Measurements from ENCODE around the gene UNC13A. TPM values are rescaled to one million over a fixed set of nuclear protein-coding genes. Genes with fewer than 3 reads are reported as not detected.

Gene UNC13A
- total and polyA plus RNA-seq, 5 donors = 0.03 to 0.06 (median 0.05) TPM; not detected in 2

- intact Hi-C loops (cut with DNase I) = no loop called here
- no peak for ATAC-seq
- DNase-seq = peak in 1 of 3 donors; percentile 16
- 84% methylated on average over 16 of the region's 16 CpGs for WGBS
- Histone ChIP-seq H3K4me1 (ENCODE audit: control insufficient read depth, insufficient read depth, low read length) (no peaks in the 10 kb centered on the region), H3K27me3 (ENCODE audit: control insufficient read depth, insufficient read depth) (no peaks in the 10 kb centered on the region), H3K4me3 (ENCODE audit: low read length) (no peak overlapping the region), H3K27ac (ENCODE audit: low read length) (no peak overlapping the region), H3K9me3 (ENCODE audit: control insufficient read depth, low read length) (no peaks in the 10 kb centered on the region)
Observed at GRCh38 chr19:17624314-17624991, 63.7 kb downstream of the UNC13A start.

DNA sequence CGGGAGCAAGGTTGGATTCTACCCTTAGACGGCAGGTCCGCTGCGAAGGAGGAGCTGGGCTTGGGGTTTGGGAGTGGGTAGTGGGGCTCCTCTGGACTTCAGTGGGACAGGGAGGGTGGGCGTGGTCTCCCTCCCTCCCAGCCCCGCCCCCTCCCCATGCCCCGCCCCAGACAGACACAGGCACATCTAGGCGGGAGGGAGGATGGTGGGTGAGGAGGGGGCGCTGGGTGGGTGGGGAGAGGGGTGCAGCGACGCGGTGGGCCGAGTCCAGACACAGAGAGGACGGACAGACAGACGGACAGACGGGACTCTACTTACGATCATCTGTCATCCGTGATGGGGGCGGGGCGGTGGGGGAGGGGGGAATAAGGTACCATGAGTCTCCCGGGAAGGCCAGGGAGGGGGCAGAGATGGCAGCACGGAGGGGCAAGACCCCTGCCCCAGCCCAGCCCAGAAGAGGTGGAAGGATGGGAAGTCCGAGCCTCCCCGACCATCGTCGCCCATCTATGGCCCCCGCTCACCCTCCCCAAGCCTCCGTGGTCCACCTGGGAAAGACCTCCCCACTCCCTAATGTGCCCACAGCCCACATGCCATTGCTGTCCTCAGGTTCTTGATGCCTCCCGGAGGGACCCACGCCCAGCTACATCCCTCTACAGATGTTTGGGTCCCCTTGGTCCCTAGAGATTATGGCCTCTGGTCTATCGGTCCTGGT is 64.8 kb downstream of the UNC13A start:
- ATAC-seq (no peak), DNase-seq (peak in 1 of 3 donors; percentile 27)
- no peak overlapping the region for H3K4me3 ChIP-seq (ENCODE audit: low read length)
- H3K27ac ChIP-seq (ENCODE audit: low read length) = no peak overlapping the region
- no peaks in the 10 kb centered on the region for H3K9me3 ChIP-seq (ENCODE audit: control insufficient read depth, low read length)
- no peaks in the 10 kb centered on the region for H3K27me3 ChIP-seq (ENCODE audit: control insufficient read depth, insufficient read depth)
- no peaks in the 10 kb centered on the region for H3K4me1 ChIP-seq (ENCODE audit: control insufficient read depth, insufficient read depth, low read length)
- whole genome bisulfite sequencing = 87% methylated on average over 31 of the region's 31 CpGs
- intact Hi-C loops (cut with DNase I) = no loop called here

GRCh38 chr19:17620696-17621095 is 67.5 kb downstream of the UNC13A start:
- H3K4me1 ChIP-seq (ENCODE audit: control insufficient read depth, insufficient read depth, low read length) = no peaks in the 10 kb centered on the region
- peak in 1 of 3 donors; percentile 14 for DNase-seq
- H3K9me3 ChIP-seq (ENCODE audit: control insufficient read depth, low read length) = no peaks in the 10 kb centered on the region
- ATAC-seq = no peak
- no peaks in the 10 kb centered on the region for H3K27me3 ChIP-seq (ENCODE audit: control insufficient read depth, insufficient read depth)
- H3K27ac ChIP-seq (ENCODE audit: low read length) = no peak overlapping the region
- intact Hi-C loops (cut with DNase I) = no loop called here
- H3K4me3 ChIP-seq (ENCODE audit: low read length) = no peak overlapping the region
- WGBS = 94% methylated on average over 1 of the region's 1 CpG

DNA sequence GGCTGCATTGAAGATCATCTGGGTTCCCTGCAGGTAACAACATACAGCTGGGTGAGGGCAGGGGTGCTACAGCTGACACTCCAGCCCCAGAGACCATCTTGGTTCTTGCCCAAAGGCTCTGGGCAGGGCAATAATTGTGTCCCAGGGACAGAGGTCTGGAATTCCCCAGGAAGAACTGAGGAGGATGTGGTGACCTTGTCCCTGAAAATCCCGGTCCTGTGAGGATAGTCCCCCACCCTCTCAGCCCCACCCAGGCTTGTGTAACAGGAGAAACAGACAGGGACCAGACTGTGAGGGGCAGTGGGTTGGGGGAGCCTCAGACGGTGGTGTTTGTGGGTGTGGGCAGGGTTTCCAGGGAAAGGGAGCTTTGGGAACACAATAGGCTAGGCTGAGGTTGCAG is 69.2 kb downstream of the UNC13A start:
- DNase-seq = no peak
- Histone ChIP-seq H3K4me1 (ENCODE audit: control insufficient read depth, insufficient read depth, low read length) (no peaks in the 10 kb centered on the region), H3K9me3 (ENCODE audit: control insufficient read depth, low read length) (no peaks in the 10 kb centered on the region), H3K27me3 (ENCODE audit: control insufficient read depth, insufficient read depth) (no peaks in the 10 kb centered on the region), H3K4me3 (ENCODE audit: low read length) (no peak overlapping the region), H3K27ac (ENCODE audit: low read length) (no peak overlapping the region)
- no peak for ATAC-seq
- 16% methylated on average over 2 of the region's 2 CpGs for WGBS
- intact Hi-C loops (cut with DNase I) = no loop called here

DNA sequence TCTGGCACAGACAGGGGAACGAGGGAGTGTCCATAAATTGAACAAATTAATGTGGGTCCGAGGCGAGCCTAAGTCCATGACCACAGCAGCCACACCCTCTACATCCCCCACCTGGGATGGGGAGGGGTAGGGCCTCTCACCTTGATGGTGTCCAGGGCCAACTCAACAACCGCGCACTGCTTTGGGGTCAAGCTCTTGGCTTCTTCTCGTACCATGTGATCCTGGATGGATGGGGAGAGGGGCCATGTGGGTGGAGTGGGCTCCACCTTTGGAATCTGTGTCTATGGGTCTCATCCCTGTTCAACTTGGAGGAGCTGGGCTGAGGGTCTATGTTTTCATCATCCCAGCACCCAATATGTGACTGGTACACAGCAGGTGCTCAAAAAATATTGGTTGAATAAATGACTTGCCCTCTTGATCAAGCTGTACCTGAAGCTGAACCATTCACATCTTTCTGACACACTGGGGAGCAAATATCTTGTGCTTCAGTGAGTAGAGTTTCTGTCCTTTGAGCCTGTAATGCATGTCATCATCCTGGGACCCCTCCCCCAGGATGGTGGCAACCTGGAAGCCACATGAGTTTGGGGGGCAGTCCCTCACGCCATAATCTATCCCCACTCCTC is 69.8 kb downstream of the UNC13A start:
- 80% methylated on average over 7 of the region's 7 CpGs for WGBS
- intact Hi-C loops (cut with DNase I) = no loop called here
- H3K4me3 ChIP-seq (ENCODE audit: low read length) = no peak overlapping the region
- no peaks in the 10 kb centered on the region for H3K4me1 ChIP-seq (ENCODE audit: control insufficient read depth, insufficient read depth, low read length)
- no peaks in the 10 kb centered on the region for H3K27me3 ChIP-seq (ENCODE audit: control insufficient read depth, insufficient read depth)
- DNase-seq = no peak
- no peak for ATAC-seq
- H3K27ac ChIP-seq (ENCODE audit: low read length) = no peak overlapping the region
- H3K9me3 ChIP-seq (ENCODE audit: control insufficient read depth, low read length) = no peaks in the 10 kb centered on the region

DNA sequence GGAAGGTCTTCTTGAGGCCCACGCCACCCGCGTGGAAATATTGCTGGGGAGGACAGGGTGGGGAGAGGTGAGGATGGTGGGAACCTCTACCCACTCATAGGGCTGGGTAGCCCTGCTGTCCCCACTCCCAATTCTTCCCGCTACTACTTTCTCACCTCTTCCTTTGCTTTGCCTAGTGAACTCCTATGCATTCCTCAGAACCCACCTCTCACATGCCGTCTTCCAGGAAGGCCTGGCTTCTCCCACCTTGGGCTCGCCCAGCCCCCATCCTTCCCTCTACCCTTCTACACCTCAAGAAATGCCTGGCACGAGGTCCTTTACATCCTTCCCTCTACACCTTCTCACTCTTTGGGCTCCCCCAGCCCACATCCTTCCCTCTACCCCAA is 70.4 kb downstream of the UNC13A start:
- no peak overlapping the region for H3K27ac ChIP-seq (ENCODE audit: low read length)
- no peaks in the 10 kb centered on the region for H3K4me1 ChIP-seq (ENCODE audit: control insufficient read depth, insufficient read depth, low read length)
- H3K4me3 ChIP-seq (ENCODE audit: low read length) = no peak overlapping the region
- WGBS = 90% methylated on average over 7 of the region's 7 CpGs
- H3K9me3 ChIP-seq (ENCODE audit: control insufficient read depth, low read length) = no peaks in the 10 kb centered on the region
- no peak for DNase-seq
- no peaks in the 10 kb centered on the region for H3K27me3 ChIP-seq (ENCODE audit: control insufficient read depth, insufficient read depth)
- no peak for ATAC-seq
- intact Hi-C loops (cut with DNase I) = no loop called here

DNA sequence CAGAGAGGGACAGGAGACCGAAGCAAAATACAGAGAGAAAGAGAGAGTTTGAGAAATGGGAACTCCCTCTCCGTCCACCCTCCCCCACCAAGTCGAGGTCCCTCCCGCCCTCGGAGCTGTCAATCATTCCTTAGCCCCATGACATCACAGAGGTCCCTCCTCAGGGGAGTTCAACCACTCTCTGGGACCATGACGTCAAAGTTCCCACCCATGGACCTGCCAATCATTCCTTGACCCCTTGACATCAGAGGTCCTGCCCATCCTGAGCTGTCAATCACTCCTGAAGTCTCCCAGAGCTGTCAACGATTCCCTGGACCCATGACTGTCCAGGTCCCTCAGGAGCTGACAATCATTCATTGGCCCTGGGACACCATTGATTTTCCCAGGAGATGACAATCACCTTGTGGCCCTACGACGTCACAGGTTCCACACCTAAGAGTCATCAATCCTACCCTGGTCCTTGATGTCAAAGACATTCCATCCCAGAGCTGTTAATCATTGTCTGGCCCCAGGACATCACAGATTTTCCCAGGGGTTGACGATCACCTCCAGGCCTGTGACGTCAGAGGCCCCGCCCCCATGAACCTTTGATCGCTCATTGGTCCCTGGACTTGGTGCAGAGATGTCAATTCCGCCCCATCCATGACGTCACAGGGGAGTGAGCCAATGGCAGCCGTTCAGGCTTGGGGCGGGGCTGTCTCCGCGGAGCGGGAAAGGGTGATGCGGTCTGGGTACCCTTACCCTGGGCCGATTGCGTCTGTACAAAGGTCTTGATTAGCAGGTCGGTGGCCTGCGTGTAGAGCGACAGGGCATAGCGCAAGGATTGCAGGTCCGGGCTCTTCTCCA is 71.0 kb downstream of the UNC13A start:
- 66% methylated on average over 28 of the region's 28 CpGs for WGBS
- no peaks in the 10 kb centered on the region for H3K9me3 ChIP-seq (ENCODE audit: control insufficient read depth, low read length)
- ATAC-seq (no peak), DNase-seq (peak in 1 of 3 donors; percentile 48)
- H3K4me1 ChIP-seq (ENCODE audit: control insufficient read depth, insufficient read depth, low read length) = no peaks in the 10 kb centered on the region
- no peak overlapping the region for H3K27ac ChIP-seq (ENCODE audit: low read length)
- intact Hi-C loops (cut with DNase I) = no loop called here
- H3K4me3 ChIP-seq (ENCODE audit: low read length) = no peak overlapping the region
- no peaks in the 10 kb centered on the region for H3K27me3 ChIP-seq (ENCODE audit: control insufficient read depth, insufficient read depth)

- intact Hi-C loops (cut with DNase I) = no loop called here
Observed at GRCh38 chr19:17616686-17616960, 71.5 kb downstream of the UNC13A start.

GRCh38 chr19:17615889-17616685 is 72.1 kb downstream of the UNC13A start:
- DNase-seq = no peak
- Histone ChIP-seq H3K4me1 (ENCODE audit: control insufficient read depth, insufficient read depth, low read length) (no peaks in the 10 kb centered on the region), H3K27me3 (ENCODE audit: control insufficient read depth, insufficient read depth) (no peaks in the 10 kb centered on the region), H3K9me3 (ENCODE audit: control insufficient read depth, low read length) (no peaks in the 10 kb centered on the region), H3K4me3 (ENCODE audit: low read length) (no peak overlapping the region), H3K27ac (ENCODE audit: low read length) (no peak overlapping the region)
- intact Hi-C loops (cut with DNase I) = no loop called here
- 35% methylated on average over 27 of the region's 27 CpGs for WGBS
- ATAC-seq = no peak

More at GRCh38 chr19:17616686-17616960, 71.5 kb downstream of the UNC13A start:
- DNase-seq (no peak), ATAC-seq (no peak)
- Histone ChIP-seq H3K9me3 (ENCODE audit: control insufficient read depth, low read length) (no peaks in the 10 kb centered on the region), H3K27me3 (ENCODE audit: control insufficient read depth, insufficient read depth) (no peaks in the 10 kb centered on the region), H3K4me3 (ENCODE audit: low read length) (no peak overlapping the region), H3K4me1 (ENCODE audit: control insufficient read depth, insufficient read depth, low read length) (no peaks in the 10 kb centered on the region), H3K27ac (ENCODE audit: low read length) (no peak overlapping the region)
- WGBS = 17% methylated on average over 11 of the region's 11 CpGs

DNA sequence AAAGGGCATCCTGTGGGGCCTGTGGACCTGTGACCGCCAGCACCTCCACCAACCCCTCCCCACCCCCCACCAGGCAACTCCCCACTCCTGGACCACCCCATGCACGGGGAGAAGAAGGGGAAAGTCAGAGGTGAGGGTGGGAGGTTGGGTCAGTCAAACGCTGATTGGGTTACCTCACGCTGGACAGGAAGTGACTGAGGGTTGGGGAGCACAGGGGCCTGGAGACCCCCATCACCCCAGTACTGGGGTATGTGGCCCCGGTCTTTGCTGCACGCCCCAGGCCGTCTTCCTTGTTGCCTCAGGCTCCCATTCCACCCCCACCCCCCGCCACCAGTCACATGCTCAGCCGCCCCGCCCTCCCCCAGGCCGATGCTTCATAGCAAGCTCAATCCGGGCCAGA is 73.7 kb downstream of the UNC13A start:
- H3K4me1 ChIP-seq (ENCODE audit: control insufficient read depth, insufficient read depth, low read length) = no peaks in the 10 kb centered on the region
- H3K4me3 ChIP-seq (ENCODE audit: low read length) = no peak overlapping the region
- no peak for DNase-seq
- H3K27me3 ChIP-seq (ENCODE audit: control insufficient read depth, insufficient read depth) = no peaks in the 10 kb centered on the region
- ATAC-seq = no peak
- intact Hi-C loops (cut with DNase I) = no loop called here
- 88% methylated on average over 12 of the region's 12 CpGs for WGBS
- no peaks in the 10 kb centered on the region for H3K9me3 ChIP-seq (ENCODE audit: control insufficient read depth, low read length)
- no peak overlapping the region for H3K27ac ChIP-seq (ENCODE audit: low read length)
